ENCODE data around the gene PRSS38. TPM values are rescaled to one million over a fixed set of nuclear protein-coding genes. Genes with fewer than 3 reads are reported as not detected.

Gene PRSS38
- total RNA-seq, 1 donor from 2014 or later = not detected

DNA sequence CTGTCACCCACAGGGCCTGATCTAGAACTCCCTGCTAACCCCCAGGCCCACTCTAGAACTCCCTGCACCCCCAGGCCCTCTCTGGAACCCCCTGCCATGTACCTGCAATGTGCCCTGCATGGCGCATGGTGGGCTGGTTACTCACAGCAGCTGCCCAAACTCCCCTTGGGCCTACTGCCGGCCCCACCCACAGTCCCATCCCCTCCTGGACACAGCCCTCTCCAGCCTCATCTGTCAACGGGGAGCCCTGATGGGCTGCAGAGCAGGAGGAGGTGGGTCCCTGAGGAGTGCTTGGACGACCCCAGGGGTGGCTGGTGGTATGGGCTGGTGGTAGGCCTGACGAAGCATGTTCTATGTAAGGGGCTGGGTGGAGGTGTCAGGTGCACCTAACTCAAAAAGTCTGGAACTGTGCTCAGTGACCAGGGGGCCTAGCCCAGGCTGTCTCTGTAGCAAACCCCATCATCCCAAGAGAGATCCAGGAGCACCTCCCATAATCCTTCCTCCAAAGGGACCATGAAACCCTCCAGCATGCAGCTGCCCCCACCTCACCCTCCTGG lies 19.0 kb upstream of the PRSS38 start:
- Mint-ChIP-seq H3K36me3 (ENCODE audit: low read depth, unreplicated experiment) (peaks cover 3% of the 10 kb centered on the region), H3K9me3 (ENCODE audit: unreplicated experiment) (no peaks in the 10 kb centered on the region), H3K4me3 (ENCODE audit: unreplicated experiment) (no peak overlapping the region), H3K4me1 (ENCODE audit: unreplicated experiment) (no peaks in the 10 kb centered on the region), H3K27ac (ENCODE audit: unreplicated experiment) (no peak overlapping the region), H3K27me3 (ENCODE audit: unreplicated experiment) (peaks cover 7% of the 10 kb centered on the region)
- no peak for DNase-seq (ENCODE audit: low spot score)
- TF ChIP-seq, protein P1, sequence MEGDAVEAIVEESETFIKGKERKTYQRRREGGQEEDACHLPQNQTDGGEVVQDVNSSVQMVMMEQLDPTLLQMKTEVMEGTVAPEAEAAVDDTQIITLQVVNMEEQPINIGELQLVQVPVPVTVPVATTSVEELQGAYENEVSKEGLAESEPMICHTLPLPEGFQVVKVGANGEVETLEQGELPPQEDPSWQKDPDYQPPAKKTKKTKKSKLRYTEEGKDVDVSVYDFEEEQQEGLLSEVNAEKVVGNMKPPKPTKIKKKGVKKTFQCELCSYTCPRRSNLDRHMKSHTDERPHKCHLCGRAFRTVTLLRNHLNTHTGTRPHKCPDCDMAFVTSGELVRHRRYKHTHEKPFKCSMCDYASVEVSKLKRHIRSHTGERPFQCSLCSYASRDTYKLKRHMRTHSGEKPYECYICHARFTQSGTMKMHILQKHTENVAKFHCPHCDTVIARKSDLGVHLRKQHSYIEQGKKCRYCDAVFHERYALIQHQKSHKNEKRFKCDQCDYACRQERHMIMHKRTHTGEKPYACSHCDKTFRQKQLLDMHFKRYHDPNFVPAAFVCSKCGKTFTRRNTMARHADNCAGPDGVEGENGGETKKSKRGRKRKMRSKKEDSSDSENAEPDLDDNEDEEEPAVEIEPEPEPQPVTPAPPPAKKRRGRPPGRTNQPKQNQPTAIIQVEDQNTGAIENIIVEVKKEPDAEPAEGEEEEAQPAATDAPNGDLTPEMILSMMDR (IDR thresholded peaks at IDR 0.05; ENCODE audit: unreplicated experiment) = no peak

- H3K4me1 Mint-ChIP-seq (ENCODE audit: unreplicated experiment) = no peaks in the 10 kb centered on the region
- H3K36me3 Mint-ChIP-seq (ENCODE audit: low read depth, unreplicated experiment) = peaks cover under 1% of the 10 kb centered on the region
- DNase-seq (ENCODE audit: low spot score) = no peak
- TF ChIP-seq, protein P1 (IDR thresholded peaks at IDR 0.05; ENCODE audit: unreplicated experiment) = no peak
- H3K27ac Mint-ChIP-seq (ENCODE audit: unreplicated experiment) = no peak overlapping the region
- peaks cover 3% of the 10 kb centered on the region for H3K27me3 Mint-ChIP-seq (ENCODE audit: unreplicated experiment)
- H3K4me3 Mint-ChIP-seq (ENCODE audit: unreplicated experiment) = no peak overlapping the region
- H3K9me3 Mint-ChIP-seq (ENCODE audit: unreplicated experiment) = no peaks in the 10 kb centered on the region
Measured at GRCh38 chr1:227797144-227797543, 18.3 kb upstream of the PRSS38 start.

DNA sequence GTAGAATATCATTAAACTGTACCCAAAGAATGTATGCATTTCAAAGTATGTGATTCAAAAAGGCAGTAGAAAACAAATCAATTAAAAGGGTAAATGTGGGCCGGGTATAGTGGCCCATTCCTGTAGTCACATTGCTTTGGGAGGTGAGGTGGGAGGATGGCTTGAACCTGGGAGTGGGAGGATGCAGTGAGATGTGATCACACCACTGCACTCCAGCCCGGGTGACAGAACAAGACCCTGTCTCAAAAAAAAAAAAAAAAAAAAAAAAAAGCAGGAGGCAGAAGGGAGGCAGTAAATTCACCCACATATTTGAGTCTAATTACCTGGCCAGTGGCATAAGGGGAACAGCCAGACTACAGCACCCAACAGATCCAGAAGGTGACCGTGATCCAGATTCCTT lies 17.9 kb upstream of the PRSS38 start:
- no peak overlapping the region for H3K27ac Mint-ChIP-seq (ENCODE audit: unreplicated experiment)
- no peaks in the 10 kb centered on the region for H3K36me3 Mint-ChIP-seq (ENCODE audit: low read depth, unreplicated experiment)
- H3K27me3 Mint-ChIP-seq (ENCODE audit: unreplicated experiment) = peaks cover 3% of the 10 kb centered on the region
- H3K4me3 Mint-ChIP-seq (ENCODE audit: unreplicated experiment) = no peak overlapping the region
- no peak for DNase-seq (ENCODE audit: low spot score)
- H3K9me3 Mint-ChIP-seq (ENCODE audit: unreplicated experiment) = no peaks in the 10 kb centered on the region
- TF ChIP-seq, protein P1 (IDR thresholded peaks at IDR 0.05; ENCODE audit: unreplicated experiment) = no peak
- no peaks in the 10 kb centered on the region for H3K4me1 Mint-ChIP-seq (ENCODE audit: unreplicated experiment)

DNA sequence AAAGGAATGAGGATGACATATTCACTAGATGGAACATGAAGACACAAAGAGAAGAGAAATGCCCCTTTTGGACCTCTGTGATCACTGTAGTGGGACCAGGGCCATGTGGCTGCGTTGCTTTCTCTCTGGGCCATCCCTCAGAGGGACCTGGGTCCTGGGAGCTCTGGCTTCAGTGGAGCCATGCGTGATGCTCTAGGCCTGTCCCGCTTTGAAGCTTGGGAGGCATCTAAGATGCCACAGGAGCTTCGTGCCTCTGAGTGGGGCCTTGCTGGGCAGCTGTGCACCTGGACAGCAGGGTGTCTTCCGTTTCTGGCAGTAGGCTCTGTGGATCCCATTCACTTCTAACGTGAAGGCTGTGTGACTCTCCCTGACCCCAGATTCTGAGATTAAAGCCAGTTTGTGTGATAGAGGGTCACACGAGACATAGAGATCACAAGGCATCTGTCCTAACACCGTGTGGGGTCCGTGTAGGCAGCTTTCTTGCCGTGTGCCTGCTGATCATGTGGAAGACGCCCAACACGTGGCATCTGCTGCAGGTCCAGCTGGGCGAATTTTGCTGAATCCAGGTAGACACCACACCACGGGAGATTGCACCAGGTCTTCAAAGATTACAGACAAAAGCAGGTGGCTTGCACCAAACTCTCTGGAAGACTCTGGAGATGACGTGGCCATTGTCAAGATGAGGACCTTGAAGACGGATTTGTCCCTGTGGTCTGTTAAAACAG lies 17.2 kb upstream of the PRSS38 start:
- H3K36me3 Mint-ChIP-seq (ENCODE audit: low read depth, unreplicated experiment) = no peaks in the 10 kb centered on the region
- no peaks in the 10 kb centered on the region for H3K4me1 Mint-ChIP-seq (ENCODE audit: unreplicated experiment)
- H3K4me3 Mint-ChIP-seq (ENCODE audit: unreplicated experiment) = no peak overlapping the region
- TF ChIP-seq, protein P1 (IDR thresholded peaks at IDR 0.05; ENCODE audit: unreplicated experiment) = no peak
- peaks cover 3% of the 10 kb centered on the region for H3K27me3 Mint-ChIP-seq (ENCODE audit: unreplicated experiment)
- no peak for DNase-seq (ENCODE audit: low spot score)
- no peak overlapping the region for H3K27ac Mint-ChIP-seq (ENCODE audit: unreplicated experiment)
- no peaks in the 10 kb centered on the region for H3K9me3 Mint-ChIP-seq (ENCODE audit: unreplicated experiment)

- TF ChIP-seq, protein P1 (IDR thresholded peaks at IDR 0.05; ENCODE audit: unreplicated experiment) = no peak
- Mint-ChIP-seq H3K27me3 (ENCODE audit: unreplicated experiment) (peaks cover 1% of the 10 kb centered on the region), H3K4me3 (ENCODE audit: unreplicated experiment) (no peak overlapping the region), H3K27ac (ENCODE audit: unreplicated experiment) (no peak overlapping the region), H3K9me3 (ENCODE audit: unreplicated experiment) (no peaks in the 10 kb centered on the region), H3K4me1 (ENCODE audit: unreplicated experiment) (no peaks in the 10 kb centered on the region), H3K36me3 (ENCODE audit: low read depth, unreplicated experiment) (no peaks in the 10 kb centered on the region)
- DNase-seq (ENCODE audit: low spot score) = no peak
Measured at GRCh38 chr1:227799756-227800155, 15.7 kb upstream of the PRSS38 start.

Measured in endothelial cell (in vitro differentiated cells).